Measurements from ENCODE around the gene LCE6A. TPM values are rescaled to one million over a fixed set of nuclear protein-coding genes. Genes with fewer than 3 reads are reported as not detected.

Gene LCE6A, protein sequence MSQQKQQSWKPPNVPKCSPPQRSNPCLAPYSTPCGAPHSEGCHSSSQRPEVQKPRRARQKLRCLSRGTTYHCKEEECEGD
- total RNA-seq (not detected), polyA plus RNA-seq (not detected)

DNA sequence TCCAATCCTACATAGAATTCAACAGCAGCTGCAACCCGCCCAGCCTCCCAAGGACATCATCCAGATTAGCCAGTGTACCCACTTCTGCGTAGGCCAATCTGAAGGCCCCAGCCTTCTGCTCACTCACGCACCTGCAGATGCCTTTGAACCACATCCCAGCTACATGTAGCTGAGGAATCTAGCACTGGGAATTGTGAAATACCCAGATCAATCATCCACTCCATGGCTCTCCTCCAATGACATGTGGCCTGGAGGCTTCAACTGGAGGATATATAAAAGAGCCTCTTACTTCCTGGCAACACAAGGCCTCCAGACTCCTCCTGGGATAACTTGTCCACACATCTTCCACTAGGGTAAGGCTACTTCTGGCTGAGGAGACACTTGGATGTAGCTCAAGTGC lies at the start of gene LCE6A:
Gene LCE6A (plus strand): TSS at position 301 of the 400 bp plus-strand sequence. CDS start 665 bp downstream, outside the sequence.
- Histone ChIP-seq H3K27ac (ENCODE audit: low read depth) (no peak within 1 kb of the TSS), H3K36me3 (ENCODE audit: insufficient read depth) (no peaks in the 10 kb centered on the region), H3K4me1 (ENCODE audit: insufficient read depth) (no peaks in the 10 kb centered on the region), H3K4me3 (ENCODE audit: low read depth, low read length) (no peak within 1 kb of the TSS)
- no peak for DNase-seq (ENCODE audit: extremely low spot score)
- 79% methylated on average over 3 of the region's 3 CpGs for WGBS

DNA sequence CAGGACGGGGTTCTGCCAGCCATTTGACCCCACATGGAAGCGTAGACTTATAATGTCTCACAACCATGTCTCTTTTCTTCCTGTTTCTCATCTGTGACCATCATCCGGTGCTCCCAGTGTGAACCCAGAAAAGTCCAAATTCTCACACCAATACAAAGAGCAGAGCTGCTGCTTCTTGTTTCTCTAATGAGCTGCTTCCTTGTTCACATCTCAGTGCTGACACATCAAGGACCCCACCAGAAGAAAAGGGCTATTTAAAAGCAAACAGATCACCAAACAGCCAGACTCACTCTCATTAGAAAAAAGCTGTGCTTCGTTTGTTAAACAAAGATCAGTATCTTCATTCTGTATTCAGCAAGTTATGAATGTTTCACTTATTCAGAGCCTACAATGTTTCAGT lies 47.0 kb upstream of the LCE6A start:
- no peaks in the 10 kb centered on the region for H3K4me1 ChIP-seq (ENCODE audit: insufficient read depth)
- no peak overlapping the region for H3K27ac ChIP-seq (ENCODE audit: low read depth)
- no peak overlapping the region for H3K4me3 ChIP-seq (ENCODE audit: low read depth, low read length)
- DNase-seq (ENCODE audit: extremely low spot score): no peak
- 64% methylated on average over 4 of the region's 4 CpGs for WGBS
- no peaks in the 10 kb centered on the region for H3K36me3 ChIP-seq (ENCODE audit: insufficient read depth)

DNA sequence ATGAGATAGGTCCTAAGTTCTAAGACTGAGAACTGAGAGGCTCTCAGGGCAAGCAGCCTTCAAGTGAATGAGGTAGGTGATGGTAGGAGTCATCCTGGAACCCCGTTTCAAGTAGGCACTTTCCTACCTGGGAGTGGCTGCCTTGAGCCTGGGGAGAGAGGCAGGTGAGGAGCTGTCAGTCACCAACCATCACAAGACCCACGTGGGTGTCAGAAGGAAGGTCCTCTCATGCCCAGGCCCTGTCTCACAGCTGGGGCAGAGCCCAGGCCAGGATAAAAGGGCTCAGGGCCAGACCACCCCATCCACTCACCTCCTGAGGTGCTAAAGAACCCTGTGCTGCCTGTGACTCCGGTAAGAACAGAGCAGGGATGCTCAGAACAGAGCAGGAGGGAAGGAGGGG lies 46.2 kb upstream of the LCE6A start, which contains the start of gene LCE1D:
Gene LCE1D (plus strand): TSS at position 301 of the 400 bp plus-strand sequence. CDS start 1,074 bp downstream, outside the sequence.
- 59% methylated on average over 3 of the region's 3 CpGs for WGBS
- H3K4me3 ChIP-seq (ENCODE audit: low read depth, low read length): no peak within 1 kb of the TSS
- no peak within 1 kb of the TSS for H3K27ac ChIP-seq (ENCODE audit: low read depth)
- no peaks in the 10 kb centered on the region for H3K36me3 ChIP-seq (ENCODE audit: insufficient read depth)
- no peak for DNase-seq (ENCODE audit: extremely low spot score)
- no peaks in the 10 kb centered on the region for H3K4me1 ChIP-seq (ENCODE audit: insufficient read depth)

DNA sequence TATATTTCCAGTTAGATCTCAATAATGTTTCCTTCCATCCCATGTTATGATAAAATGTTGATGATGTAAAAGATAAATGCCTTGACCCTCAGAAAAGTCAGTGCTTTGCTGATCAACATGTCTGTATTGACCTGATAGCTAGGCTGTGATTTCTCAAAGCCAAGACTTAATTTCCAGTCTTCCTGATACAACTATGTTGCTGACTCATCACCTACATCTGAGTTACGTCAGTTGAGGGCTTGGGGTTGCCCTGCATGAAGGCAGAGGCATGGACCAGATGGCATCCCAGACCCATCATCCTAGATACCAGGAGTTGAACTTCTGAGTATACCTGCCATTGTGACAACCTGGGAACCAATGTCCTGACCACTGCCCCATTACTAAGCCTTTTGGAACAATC lies 41.3 kb upstream of the LCE6A start:
- Histone ChIP-seq H3K4me3 (ENCODE audit: low read depth, low read length) (no peak overlapping the region), H3K4me1 (ENCODE audit: insufficient read depth) (no peaks in the 10 kb centered on the region), H3K36me3 (ENCODE audit: insufficient read depth) (no peaks in the 10 kb centered on the region), H3K27ac (ENCODE audit: low read depth) (no peak overlapping the region)
- WGBS: 54% methylated on average over 1 of the region's 1 CpG
- no peak for DNase-seq (ENCODE audit: extremely low spot score)

DNA sequence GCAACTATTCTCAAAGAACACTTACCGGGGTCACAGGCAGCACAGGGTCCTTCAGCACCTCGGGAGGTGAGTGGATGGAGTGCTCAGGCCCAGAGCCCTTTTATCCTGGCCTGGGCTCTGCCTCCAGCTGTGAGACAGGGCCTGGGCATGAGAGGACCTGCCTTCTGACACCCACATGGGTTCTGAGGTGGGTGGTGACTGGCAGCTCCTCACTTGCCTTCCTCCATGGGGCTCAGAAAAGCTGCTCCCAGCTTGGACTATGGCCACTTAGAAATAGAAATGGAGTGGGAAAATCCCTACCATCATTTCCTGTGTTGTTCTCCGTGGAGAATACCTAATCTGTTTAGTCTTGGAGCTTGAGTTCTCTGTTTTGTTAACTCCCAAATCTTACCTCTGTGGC lies 36.1 kb upstream of the LCE6A start, which contains the start of gene LCE1C:
Gene LCE1C (minus strand): TSS at position 76 of the 400 bp plus-strand sequence. CDS start 1,173 bp downstream, outside the sequence.
- Histone ChIP-seq H3K27ac (ENCODE audit: low read depth) (no peak within 1 kb of the TSS), H3K4me3 (ENCODE audit: low read depth, low read length) (no peak within 1 kb of the TSS), H3K36me3 (ENCODE audit: insufficient read depth) (no peaks in the 10 kb centered on the region), H3K4me1 (ENCODE audit: insufficient read depth) (no peaks in the 10 kb centered on the region)
- WGBS: 55% methylated on average over 3 of the region's 3 CpGs
- DNase-seq (ENCODE audit: extremely low spot score): no peak

DNA sequence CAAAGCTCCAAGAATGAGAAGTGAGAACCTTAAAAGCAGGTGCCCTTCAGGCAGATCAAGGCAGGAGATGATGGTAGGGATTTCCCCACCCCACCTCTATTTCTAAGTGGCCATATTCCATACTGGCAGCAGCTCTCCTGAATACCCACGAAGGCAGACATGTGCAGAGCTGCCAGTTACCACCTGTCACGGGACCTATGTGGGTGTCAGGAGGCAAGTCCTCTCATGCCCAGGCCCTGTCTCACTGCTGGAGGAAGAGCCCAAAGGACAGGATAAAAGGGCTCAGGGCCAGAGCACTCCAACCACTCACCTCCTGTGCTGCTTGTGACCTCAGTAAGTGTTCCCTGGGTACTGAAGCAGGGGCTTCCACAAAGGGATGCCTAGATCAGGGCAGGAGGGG lies 31.6 kb upstream of the LCE6A start:
- DNase-seq (ENCODE audit: extremely low spot score): no peak
- H3K4me3 ChIP-seq (ENCODE audit: low read depth, low read length): no peak overlapping the region
- H3K4me1 ChIP-seq (ENCODE audit: insufficient read depth): no peaks in the 10 kb centered on the region
- WGBS: 79% methylated on average over 2 of the region's 2 CpGs
- no peak overlapping the region for H3K27ac ChIP-seq (ENCODE audit: low read depth)
- no peaks in the 10 kb centered on the region for H3K36me3 ChIP-seq (ENCODE audit: insufficient read depth)

DNA sequence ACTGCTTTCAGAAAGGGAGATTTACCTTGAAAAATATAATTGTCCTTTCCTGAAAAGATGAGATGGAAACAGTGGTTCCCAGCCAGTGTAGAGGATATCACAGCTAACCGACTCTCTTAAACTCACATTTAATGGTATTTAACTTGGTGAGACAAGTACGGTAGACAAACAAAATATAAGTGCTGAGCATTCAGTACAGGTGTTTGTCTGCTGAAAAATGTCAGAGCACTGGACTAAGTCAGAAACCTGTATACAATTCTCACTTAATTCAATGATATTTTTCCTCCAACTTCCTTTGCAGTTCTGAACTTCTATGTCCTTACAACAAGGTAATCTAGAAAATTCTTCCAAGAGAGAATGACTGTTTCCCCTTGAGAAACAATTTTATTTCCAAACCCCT lies 31.0 kb upstream of the LCE6A start, which contains the start of gene LCE1B:
Gene LCE1B (plus strand): TSS at position 301 of the 400 bp plus-strand sequence. CDS start 476 bp downstream, outside the sequence.
- H3K36me3 ChIP-seq (ENCODE audit: insufficient read depth): no peaks in the 10 kb centered on the region
- H3K4me1 ChIP-seq (ENCODE audit: insufficient read depth): no peaks in the 10 kb centered on the region
- H3K27ac ChIP-seq (ENCODE audit: low read depth): no peak within 1 kb of the TSS
- no peak for DNase-seq (ENCODE audit: extremely low spot score)
- WGBS: 63% methylated on average over 2 of the region's 2 CpGs
- no peak within 1 kb of the TSS for H3K4me3 ChIP-seq (ENCODE audit: low read depth, low read length)

DNA sequence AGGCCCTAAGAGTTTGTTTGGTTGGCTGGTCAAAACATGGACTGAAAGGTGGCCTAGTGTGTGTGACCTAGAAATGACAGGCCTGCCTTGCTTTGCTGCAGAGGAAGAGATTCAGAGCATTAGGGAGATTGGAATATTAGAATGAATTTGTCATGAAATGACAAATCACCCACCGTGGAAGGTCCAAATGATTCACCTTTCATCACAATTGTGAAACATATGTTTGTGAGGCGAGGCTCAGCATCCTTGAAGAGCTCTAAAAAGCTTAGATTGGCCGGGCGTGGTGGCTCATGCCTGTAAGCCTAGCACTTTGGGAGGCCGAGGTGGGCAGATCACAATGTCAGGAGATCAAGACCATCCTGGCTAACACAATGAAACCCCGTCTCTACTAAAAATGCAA lies 25.3 kb upstream of the LCE6A start:
- Histone ChIP-seq H3K27ac (ENCODE audit: low read depth) (no peak overlapping the region), H3K36me3 (ENCODE audit: insufficient read depth) (no peaks in the 10 kb centered on the region), H3K4me1 (ENCODE audit: insufficient read depth) (no peaks in the 10 kb centered on the region), H3K4me3 (ENCODE audit: low read depth, low read length) (no peak overlapping the region)
- 87% methylated on average over 6 of the region's 6 CpGs for WGBS
- no peak for DNase-seq (ENCODE audit: extremely low spot score)

DNA sequence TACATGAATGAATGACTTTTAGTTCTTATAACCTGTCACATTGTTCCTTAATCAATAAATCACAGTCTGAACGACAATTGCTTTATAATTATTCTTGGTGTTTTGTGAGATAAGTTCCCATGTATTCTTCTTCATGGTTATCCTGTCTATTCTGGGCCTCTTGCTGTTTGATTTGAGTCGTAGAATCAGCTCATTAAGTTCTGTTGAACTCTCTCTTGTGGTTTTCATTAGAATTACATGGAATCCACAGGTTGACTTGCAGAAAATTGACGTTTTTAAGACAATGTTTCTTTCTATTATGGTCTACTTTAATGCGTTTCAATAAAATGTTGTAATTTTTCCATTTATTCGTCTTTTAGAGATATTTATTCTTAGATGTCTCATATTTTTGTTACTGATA lies 19.4 kb upstream of the LCE6A start:
- Histone ChIP-seq H3K36me3 (ENCODE audit: insufficient read depth) (no peaks in the 10 kb centered on the region), H3K27ac (ENCODE audit: low read depth) (no peak overlapping the region), H3K4me1 (ENCODE audit: insufficient read depth) (no peaks in the 10 kb centered on the region), H3K4me3 (ENCODE audit: low read depth, low read length) (no peak overlapping the region)
- no peak for DNase-seq (ENCODE audit: extremely low spot score)
- 39% methylated on average over 5 of the region's 5 CpGs for WGBS

DNA sequence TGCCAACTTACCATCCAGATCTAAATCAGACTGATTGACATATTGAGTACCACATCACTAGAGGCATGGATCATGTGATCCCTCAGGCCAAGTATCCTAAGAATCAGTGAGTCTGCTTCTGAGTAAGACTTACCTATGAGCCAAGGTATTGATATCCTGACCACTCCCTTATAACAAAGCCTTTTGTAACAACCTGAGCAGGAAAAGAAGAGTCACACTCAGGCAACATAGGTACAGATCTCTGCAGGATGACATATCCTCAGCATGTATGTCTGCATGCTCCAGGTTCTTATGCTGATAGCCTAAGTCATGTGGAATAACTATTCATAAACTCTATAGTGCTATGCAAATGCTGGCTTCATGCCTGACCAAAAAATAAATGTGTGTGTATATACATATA lies 17.7 kb upstream of the LCE6A start:
- DNase-seq (ENCODE audit: extremely low spot score): no peak
- Histone ChIP-seq H3K27ac (ENCODE audit: low read depth) (no peak overlapping the region), H3K4me1 (ENCODE audit: insufficient read depth) (no peaks in the 10 kb centered on the region), H3K36me3 (ENCODE audit: insufficient read depth) (no peaks in the 10 kb centered on the region), H3K4me3 (ENCODE audit: low read depth, low read length) (no peak overlapping the region)

DNA sequence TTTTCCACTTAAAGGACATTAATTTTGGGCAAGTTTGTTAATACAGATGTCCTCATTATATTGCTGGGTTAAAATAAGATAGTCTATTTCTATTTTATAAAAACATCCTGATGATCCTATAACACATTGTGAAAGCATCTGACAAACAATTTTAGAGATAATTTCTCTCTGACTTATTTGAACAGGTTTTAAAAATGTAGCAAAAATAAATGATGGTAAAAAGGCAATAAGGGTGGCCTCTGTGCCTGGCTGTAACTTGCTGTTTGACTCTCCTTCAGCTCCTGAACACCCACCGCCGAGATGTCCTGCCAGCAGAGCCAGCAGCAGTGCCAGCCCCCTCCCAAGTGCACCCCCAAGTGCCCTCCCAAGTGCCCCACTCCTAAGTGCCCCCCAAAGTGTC lies 15.5 kb upstream of the LCE6A start, which contains the start of gene LCE1A:
Gene LCE1A (plus strand): TSS at position 301 of the 400 bp plus-strand sequence. CDS start 0 bp downstream, at position 301.
- Histone ChIP-seq H3K36me3 (ENCODE audit: insufficient read depth) (no peaks in the 10 kb centered on the region), H3K4me1 (ENCODE audit: insufficient read depth) (no peaks in the 10 kb centered on the region), H3K27ac (ENCODE audit: low read depth) (no peak within 1 kb of the TSS), H3K4me3 (ENCODE audit: low read depth, low read length) (no peak within 1 kb of the TSS)
- WGBS: 69% methylated on average over 2 of the region's 2 CpGs
- DNase-seq (ENCODE audit: extremely low spot score): no peak

DNA sequence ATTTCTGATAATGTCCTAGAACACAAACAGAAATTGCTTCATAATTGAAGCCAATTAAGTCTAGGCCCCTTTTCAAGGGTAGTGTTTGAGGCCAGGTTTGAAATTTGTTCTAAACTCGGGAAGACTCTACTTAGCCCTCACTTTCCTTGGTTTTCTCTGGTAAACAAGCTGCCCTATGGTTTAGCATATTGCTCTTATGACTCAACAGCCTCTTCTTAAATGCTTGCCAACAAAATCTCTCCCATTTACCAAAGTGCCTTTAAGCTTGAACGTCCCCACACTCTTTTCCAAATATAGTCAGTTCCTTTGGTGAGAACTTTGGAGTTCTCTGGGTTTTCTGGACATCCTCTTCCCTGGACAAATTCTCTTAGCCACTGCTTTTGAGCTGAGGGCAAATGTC lies 5.8 kb upstream of the LCE6A start:
- Histone ChIP-seq H3K4me1 (ENCODE audit: insufficient read depth) (no peaks in the 10 kb centered on the region), H3K27ac (ENCODE audit: low read depth) (no peak overlapping the region), H3K4me3 (ENCODE audit: low read depth, low read length) (no peak overlapping the region), H3K36me3 (ENCODE audit: insufficient read depth) (no peaks in the 10 kb centered on the region)
- no peak for DNase-seq (ENCODE audit: extremely low spot score)
- WGBS: 41% methylated on average over 2 of the region's 2 CpGs

DNA sequence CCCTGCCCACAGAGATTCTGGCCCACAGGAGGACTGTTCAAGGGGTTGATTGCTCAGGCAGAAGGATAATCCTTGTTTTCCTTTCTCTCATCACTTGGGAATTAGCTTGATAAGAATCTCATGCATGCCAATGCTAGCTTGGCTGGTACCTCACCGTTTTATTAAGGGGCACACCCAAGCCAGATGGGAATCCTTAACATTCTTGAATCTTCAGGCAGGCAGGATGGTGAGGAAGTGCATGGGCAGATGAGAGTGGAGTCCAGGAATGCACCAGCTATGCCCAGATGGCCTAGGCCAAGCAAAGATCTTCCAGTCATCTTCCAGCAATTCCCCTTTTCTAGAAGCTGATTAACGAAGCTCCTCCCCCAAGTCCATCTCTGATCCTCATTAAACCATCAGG lies 13.0 kb downstream of the LCE6A start:
- Histone ChIP-seq H3K36me3 (ENCODE audit: insufficient read depth) (no peaks in the 10 kb centered on the region), H3K27ac (ENCODE audit: low read depth) (no peak overlapping the region), H3K4me1 (ENCODE audit: insufficient read depth) (no peaks in the 10 kb centered on the region), H3K4me3 (ENCODE audit: low read depth, low read length) (no peak overlapping the region)
- no peak for DNase-seq (ENCODE audit: extremely low spot score)
- 60% methylated on average over 2 of the region's 2 CpGs for WGBS

DNA sequence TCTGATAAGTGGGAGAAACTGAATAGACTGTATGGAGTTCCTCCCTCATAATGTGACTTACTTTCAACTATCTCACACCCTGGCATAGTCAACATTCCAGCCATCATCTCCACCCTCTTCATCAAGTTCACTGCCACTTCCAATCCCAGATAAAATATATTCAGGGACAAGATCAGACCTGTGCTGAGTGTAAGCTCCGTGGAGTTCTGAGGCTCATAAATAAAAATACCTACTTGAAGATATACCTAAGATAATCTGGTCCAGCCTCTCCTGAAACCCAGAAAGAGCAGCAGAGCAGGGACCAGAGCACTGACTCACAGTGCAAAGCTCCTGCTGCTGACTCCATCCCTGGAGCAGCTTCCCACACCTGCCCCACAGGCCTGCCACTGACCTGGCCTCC lies 15.4 kb downstream of the LCE6A start:
- WGBS: 60% methylated on average over 1 of the region's 1 CpG
- no peaks in the 10 kb centered on the region for H3K36me3 ChIP-seq (ENCODE audit: insufficient read depth)
- no peak for DNase-seq (ENCODE audit: extremely low spot score)

DNA sequence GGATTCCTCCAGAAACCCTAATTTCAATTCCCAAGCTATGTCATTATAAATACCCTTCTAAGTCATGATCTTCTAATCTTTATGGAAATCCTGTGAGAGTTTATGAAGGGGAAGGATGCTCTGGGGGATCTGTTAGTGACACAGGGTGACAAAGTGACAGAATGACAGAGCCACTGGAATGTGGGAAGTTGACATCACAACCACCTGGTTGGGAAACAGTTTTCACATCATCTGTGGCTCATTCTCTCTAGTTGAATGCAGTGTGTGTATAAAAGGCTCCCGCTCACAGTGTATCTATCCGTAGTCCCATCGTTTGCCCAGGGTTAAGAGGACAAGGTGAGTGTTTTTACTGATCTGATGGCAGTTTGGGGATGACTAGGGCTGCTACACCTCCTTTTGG lies 17.0 kb downstream of the LCE6A start, which contains the start of gene LCE7A:
Gene LCE7A (plus strand): TSS at position 301 of the 400 bp plus-strand sequence. CDS start 702 bp downstream, outside the sequence.
- H3K4me1 ChIP-seq (ENCODE audit: insufficient read depth): no peaks in the 10 kb centered on the region
- H3K4me3 ChIP-seq (ENCODE audit: low read depth, low read length): no peak within 1 kb of the TSS
- WGBS: 93% methylated on average over 3 of the region's 3 CpGs
- H3K36me3 ChIP-seq (ENCODE audit: insufficient read depth): no peaks in the 10 kb centered on the region
- H3K27ac ChIP-seq (ENCODE audit: low read depth): no peak within 1 kb of the TSS
- no peak for DNase-seq (ENCODE audit: extremely low spot score)

More for the DNA sequence above, 15.4 kb downstream of the LCE6A start:
- no peak overlapping the region for H3K4me3 ChIP-seq (ENCODE audit: low read depth, low read length)
- H3K4me1 ChIP-seq (ENCODE audit: insufficient read depth): no peaks in the 10 kb centered on the region
- no peak overlapping the region for H3K27ac ChIP-seq (ENCODE audit: low read depth)
